Ovary (tissue), 3 donors: ENCODE results near the gene DENND1A.

ENCODE experiments used
- EP300 ChIP-seq: sonication (generic); formaldehyde crosslinking; IDR thresholded peaks from one replicate; pipeline ENCODE4 v1.6.1; 2017; ENCODE audit warnings: antibody characterized with exemption
- POLR2A ChIP-seq: fragments of 450-650 bp; IDR thresholded peaks from one replicate; pipeline ENCODE4 v1.6.1; 2017; ENCODE audit warnings: antibody characterized with exemption, mild to moderate bottlenecking, moderate library complexity
- TF ChIP-seq, protein P1 (sequence below), 3 donors: fragments of 450-650 bp in 2 of 3; fragments of 200-600 bp in 1 of 3; IDR thresholded peaks; one replicate each; pipeline versions ENCODE4 v1.5.1 to v1.8.0; 2016 to 2022; ENCODE audit warnings: antibody characterized with exemption in 3 of 3, mild to moderate bottlenecking in 1 of 3
- donor health status: DM: no; HTN: no; CAD: no.

DNA sequence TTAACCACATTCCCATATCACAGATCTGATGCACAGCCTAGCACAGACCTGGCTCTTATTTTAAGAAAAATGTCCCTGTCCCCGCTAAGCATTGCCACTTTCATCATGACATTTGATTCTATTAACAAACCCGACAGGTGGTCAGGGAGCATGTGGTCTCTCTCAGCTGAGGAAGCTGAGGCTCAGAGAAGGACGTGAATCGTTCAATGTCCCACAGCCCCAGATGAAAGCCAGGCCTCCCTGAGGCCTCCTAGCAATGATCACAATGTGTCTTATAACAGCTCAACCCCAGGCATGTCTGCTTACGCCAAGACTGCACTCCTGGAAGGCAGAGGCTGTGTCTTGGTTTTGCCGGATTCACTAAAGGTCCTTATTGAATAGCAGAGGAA, 584.4 kb downstream of the DENND1A start:
- TF ChIP-seq, protein P1, sequence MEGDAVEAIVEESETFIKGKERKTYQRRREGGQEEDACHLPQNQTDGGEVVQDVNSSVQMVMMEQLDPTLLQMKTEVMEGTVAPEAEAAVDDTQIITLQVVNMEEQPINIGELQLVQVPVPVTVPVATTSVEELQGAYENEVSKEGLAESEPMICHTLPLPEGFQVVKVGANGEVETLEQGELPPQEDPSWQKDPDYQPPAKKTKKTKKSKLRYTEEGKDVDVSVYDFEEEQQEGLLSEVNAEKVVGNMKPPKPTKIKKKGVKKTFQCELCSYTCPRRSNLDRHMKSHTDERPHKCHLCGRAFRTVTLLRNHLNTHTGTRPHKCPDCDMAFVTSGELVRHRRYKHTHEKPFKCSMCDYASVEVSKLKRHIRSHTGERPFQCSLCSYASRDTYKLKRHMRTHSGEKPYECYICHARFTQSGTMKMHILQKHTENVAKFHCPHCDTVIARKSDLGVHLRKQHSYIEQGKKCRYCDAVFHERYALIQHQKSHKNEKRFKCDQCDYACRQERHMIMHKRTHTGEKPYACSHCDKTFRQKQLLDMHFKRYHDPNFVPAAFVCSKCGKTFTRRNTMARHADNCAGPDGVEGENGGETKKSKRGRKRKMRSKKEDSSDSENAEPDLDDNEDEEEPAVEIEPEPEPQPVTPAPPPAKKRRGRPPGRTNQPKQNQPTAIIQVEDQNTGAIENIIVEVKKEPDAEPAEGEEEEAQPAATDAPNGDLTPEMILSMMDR (IDR thresholded peaks at IDR 0.05), result no peak
- TF ChIP-seq POLR2A, result no peak
- TF ChIP-seq EP300, result no peak
